Gastroesophageal sphincter (tissue), 3 donors: ENCODE data around the gene ACSL5.
"Not testable (repeated sequence)": the region's sequence is repeated elsewhere in the genome, so short reads cannot be mapped to it uniquely, and the experiment has no call there.

ENCODE experiments used
- CTCF ChIP-seq, 4 experiments: fragments of 200-600 bp in 2 of 4; fragments of 450-650 bp in 2 of 4; sonication (generic) in 1 of 4; IDR thresholded peaks; one replicate each; pipeline ENCODE4 v1.5.1; 2017 to 2019; ENCODE audit warnings: antibody characterized with exemption in 4 of 4, mild to moderate bottlenecking in 2 of 4, moderate library complexity in 2 of 4
- POLR2A ChIP-seq, 2 donors: fragments of 450-650 bp; IDR thresholded peaks; one replicate each; pipeline ENCODE4 v1.6.1; 2017; ENCODE audit warnings: antibody characterized with exemption in 2 of 2, mild to moderate bottlenecking in 2 of 2, moderate library complexity in 1 of 2
- POLR2AphosphoS5 ChIP-seq: sonication (generic); formaldehyde crosslinking; IDR thresholded peaks from one replicate; pipeline ENCODE4 v1.6.1; 2017; ENCODE audit warnings: antibody characterized with exemption

GRCh38 chr10:112388056-112388455, 14.1 kb downstream of the ACSL5 start:
- not testable (repeated sequence) for TF ChIP-seq CTCF (IDR thresholded peaks at IDR 0.05); POLR2AphosphoS5; POLR2A (IDR thresholded peaks at IDR 0.05)
